Hepatocyte (in vitro differentiated cells): ENCODE results near the gene PRCD. TPM values are rescaled to one million over a fixed set of nuclear protein-coding genes. Genes with fewer than 3 reads are reported as not detected.
"Not testable (repeated sequence)": the region's sequence is repeated elsewhere in the genome, so short reads cannot be mapped to it uniquely, and the experiment has no call there.

Source experiments
- DNase-seq: peaks from one replicate; pipeline ENCODE4 v3.0.0-alpha.2; 2016; ENCODE audit warnings: low spot score
- H2AFZ ChIP-seq: fragments of 200-600 bp; sonication (generic); 2 replicates; pipeline ENCODE4 v1.6.0; 2016; ENCODE audit warnings: antibody characterized with exemption, mild to moderate bottlenecking
- H3K27ac ChIP-seq: fragments of 200-600 bp; sonication (generic); 2 replicates; pipeline ENCODE4 v1.5.1; 2016; ENCODE audit warnings: mild to moderate bottlenecking
- H3K27me3 ChIP-seq: fragments of 200-600 bp; sonication (generic); 2 replicates; pipeline ENCODE4 v1.6.1; 2016
- H3K36me3 ChIP-seq: fragments of 200-600 bp; sonication (generic); replicated peaks from 2 replicates; pipeline ENCODE4 v1.5.1; 2016; ENCODE audit warnings: low read depth; ENCODE audit not compliant: insufficient read depth
- H3K4me1 ChIP-seq: fragments of 200-600 bp; sonication (generic); 2 replicates; pipeline ENCODE4 v1.5.1; 2016; ENCODE audit warnings: mild to moderate bottlenecking, moderate library complexity; ENCODE audit not compliant: insufficient read depth
- H3K4me2 ChIP-seq: fragments of 200-600 bp; sonication (generic); 2 replicates; pipeline ENCODE4 v1.6.0; 2016
- H3K4me3 ChIP-seq: fragments of 200-600 bp; sonication (generic); 2 replicates; pipeline ENCODE4 v1.5.1; 2016; ENCODE audit warnings: mild to moderate bottlenecking
- H3K79me2 ChIP-seq: fragments of 200-600 bp; sonication (generic); 2 replicates; pipeline ENCODE4 v1.6.0; 2017; ENCODE audit warnings: mild to moderate bottlenecking
- H3K9me2 ChIP-seq: fragments of 200-600 bp; sonication (generic); replicated peaks from 2 replicates; pipeline ENCODE4 v1.6.0; 2017; ENCODE audit warnings: mild to moderate bottlenecking; ENCODE audit not compliant: insufficient read depth
- H3K9me3 ChIP-seq: fragments of 200-600 bp; sonication (generic); 2 replicates; pipeline ENCODE4 v1.5.1; 2016; ENCODE audit warnings: low read depth, mild to moderate bottlenecking
- H4K20me1 ChIP-seq: fragments of 200-600 bp; sonication (generic); 2 replicates; pipeline ENCODE4 v1.6.0; 2016; ENCODE audit warnings: mild to moderate bottlenecking; ENCODE audit not compliant: insufficient read depth, poor library complexity, severe bottlenecking
- EZH2 ChIP-seq: fragments of 200-600 bp; sonication (generic); IDR thresholded peaks from 2 replicates; pipeline ENCODE4 v1.6.1; 2016; ENCODE audit warnings: antibody characterized with exemption, mild to moderate bottlenecking, borderline replicate concordance
- EZH2phosphoT487 ChIP-seq: fragments of 200-600 bp; sonication (generic); IDR thresholded peaks from one replicate; pipeline ENCODE4 v1.6.1; 2018; ENCODE audit warnings: antibody characterized with exemption, mild to moderate bottlenecking, low read depth, moderate library complexity; ENCODE audit not compliant: unreplicated experiment, severe bottlenecking
- WGBS: methylation state at CpG from one replicate; pipeline ENCODE4 v1.1.6; 2016; ENCODE audit warnings: low lambda C conversion rate; ENCODE audit errors: missing lambda C conversion rate; 5-methylcytosine and 5-hydroxymethylcytosine counted together
- polyA plus RNA-seq: library from polyadenylated mRNA; unstranded; fragments of >200 nt; fragmentation: Nextera tagmentation; extraction: Ambion mirVana; gene quantifications from 2 replicates; pipeline ENCODE4 v1.2.1, GENCODE V29; 2016
- total RNA-seq: library from RNA; depleted of rRNA; stranded (reverse); fragments of >200 nt; gene quantifications from 2 replicates; pipeline ENCODE4 v1.2.3, GENCODE V29; 2014
- TF ChIP-seq, protein P1 (sequence below): fragments of 200-600 bp; sonication (generic); IDR thresholded peaks from 2 replicates; pipeline ENCODE4 v1.5.1; 2016; ENCODE audit warnings: antibody characterized with exemption, mild to moderate bottlenecking; ENCODE audit not compliant: poor library complexity

PRCD gene
- total and polyA plus RNA-seq, 2 experiments from 2014 or later = 2.0 to 10.2 TPM

DNA sequence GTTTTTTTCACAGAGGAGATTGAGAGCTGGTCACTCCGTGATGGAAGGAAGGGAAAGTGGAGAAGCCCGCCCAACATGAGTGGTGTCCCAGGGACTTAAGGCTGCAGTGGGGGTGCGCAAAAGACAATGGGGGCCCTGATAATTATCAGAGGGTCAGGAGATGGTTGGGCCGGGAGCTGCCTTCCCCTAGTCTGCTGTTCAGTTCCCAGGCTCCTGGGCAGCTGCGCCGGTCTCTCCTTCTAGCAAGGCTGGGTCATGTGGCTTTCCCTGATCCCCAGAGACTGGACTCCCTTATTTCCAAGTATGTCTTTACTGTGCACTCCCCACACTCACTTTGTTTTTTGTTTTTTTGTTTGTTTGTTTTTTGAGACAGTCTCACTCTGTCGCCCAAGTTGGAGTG, 18.6 kb upstream of the PRCD start:
- Histone ChIP-seq H3K4me3 (no peak overlapping the region), H3K27me3 (no peaks in the 10 kb centered on the region), H2AFZ (no peak overlapping the region), H3K4me2 (no peak overlapping the region), H3K4me1 (peaks cover 14% of the 10 kb centered on the region), H3K79me2 (no peaks in the 10 kb centered on the region), H3K36me3 (no peaks in the 10 kb centered on the region), H4K20me1 (no peaks in the 10 kb centered on the region), H3K9me3 (no peaks in the 10 kb centered on the region), H3K9me2 (no peaks in the 10 kb centered on the region), H3K27ac (no peak overlapping the region)
- 92% methylated on average over 7 of the region's 7 CpGs for WGBS
- TF ChIP-seq, protein P1, sequence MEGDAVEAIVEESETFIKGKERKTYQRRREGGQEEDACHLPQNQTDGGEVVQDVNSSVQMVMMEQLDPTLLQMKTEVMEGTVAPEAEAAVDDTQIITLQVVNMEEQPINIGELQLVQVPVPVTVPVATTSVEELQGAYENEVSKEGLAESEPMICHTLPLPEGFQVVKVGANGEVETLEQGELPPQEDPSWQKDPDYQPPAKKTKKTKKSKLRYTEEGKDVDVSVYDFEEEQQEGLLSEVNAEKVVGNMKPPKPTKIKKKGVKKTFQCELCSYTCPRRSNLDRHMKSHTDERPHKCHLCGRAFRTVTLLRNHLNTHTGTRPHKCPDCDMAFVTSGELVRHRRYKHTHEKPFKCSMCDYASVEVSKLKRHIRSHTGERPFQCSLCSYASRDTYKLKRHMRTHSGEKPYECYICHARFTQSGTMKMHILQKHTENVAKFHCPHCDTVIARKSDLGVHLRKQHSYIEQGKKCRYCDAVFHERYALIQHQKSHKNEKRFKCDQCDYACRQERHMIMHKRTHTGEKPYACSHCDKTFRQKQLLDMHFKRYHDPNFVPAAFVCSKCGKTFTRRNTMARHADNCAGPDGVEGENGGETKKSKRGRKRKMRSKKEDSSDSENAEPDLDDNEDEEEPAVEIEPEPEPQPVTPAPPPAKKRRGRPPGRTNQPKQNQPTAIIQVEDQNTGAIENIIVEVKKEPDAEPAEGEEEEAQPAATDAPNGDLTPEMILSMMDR = no peak
- TF ChIP-seq EZH2phosphoT487 (no peak), EZH2 (no peak)
- DNase-seq = no peak

DNA sequence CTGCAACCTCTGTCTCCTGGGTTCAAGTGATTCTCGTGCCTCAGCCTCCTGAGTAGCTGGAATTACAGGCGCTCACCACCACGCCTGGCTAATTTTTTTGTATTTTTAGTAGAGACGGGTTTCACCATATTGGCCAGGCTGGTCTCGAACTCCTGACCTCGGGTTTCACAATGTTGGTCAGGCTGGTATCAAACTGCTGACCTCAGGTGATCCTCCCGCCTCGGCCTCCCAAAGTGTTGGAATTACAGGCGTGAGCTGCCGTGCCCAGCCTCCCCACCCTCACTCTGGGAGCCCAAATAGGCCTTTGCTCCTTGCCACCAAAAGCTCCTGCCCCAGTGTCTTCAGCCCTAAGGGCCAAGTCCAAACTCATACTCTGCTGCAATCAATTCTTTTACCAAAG, 18.2 kb upstream of the PRCD start:
- H3K9me3 ChIP-seq, H4K20me1 ChIP-seq, H3K4me2 ChIP-seq, H2AFZ ChIP-seq, DNase-seq, H3K36me3 ChIP-seq, H3K79me2 ChIP-seq, H3K9me2 ChIP-seq, H3K27me3 ChIP-seq, H3K27ac ChIP-seq, H3K4me3 ChIP-seq: not testable (repeated sequence)
- 96% methylated on average over 10 of the region's 10 CpGs for WGBS
- peaks cover 14% of the 10 kb centered on the region for H3K4me1 ChIP-seq

DNA sequence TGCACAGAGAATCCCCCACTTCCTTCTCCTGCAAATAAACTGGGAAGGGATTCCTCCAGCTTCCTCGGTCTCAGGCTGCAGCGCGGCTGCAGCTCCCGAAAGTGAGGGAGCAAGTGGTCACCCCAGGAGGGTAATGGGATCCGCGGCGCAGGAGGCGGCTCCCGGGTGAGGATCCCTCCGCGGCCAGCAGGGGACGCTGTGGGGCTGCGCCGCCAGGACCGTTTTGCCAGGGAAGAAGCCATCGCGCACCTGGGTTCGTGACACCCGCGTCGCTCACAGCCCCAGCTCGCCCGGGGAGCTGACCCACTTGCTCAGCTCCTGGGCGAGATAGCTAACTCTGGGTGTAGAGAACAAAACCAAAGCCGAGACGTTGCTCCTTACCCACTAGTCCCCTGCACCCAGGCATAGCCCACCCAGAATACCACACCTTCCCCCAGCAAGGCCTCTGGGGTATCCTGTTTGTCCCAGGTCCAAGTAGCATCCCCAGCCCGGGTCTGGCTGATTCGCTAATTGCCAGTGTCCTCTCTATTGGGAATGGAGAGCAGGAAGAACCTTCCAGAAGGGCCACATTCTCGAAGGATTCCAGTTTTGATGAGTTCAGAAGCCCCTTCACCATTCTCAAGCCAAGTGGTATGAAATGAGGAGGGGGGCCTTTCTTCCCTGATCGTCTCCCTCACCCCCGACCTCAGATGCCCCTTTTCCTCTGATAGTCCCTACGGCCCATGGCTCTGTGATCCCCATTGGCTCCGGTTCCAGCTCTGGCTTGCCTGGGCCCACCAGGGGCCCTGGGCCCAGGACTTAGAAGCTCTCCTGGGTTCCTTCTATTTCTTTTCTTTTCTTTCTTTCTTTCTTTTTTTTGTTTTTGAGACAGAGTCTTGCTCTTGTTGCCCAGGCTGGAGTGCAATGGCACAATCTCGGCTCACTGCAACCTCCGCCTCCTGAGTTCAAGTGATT, 16.5 kb upstream of the PRCD start:
- H3K4me3 ChIP-seq = no peak overlapping the region
- no peak overlapping the region for H2AFZ ChIP-seq
- no peaks in the 10 kb centered on the region for H3K36me3 ChIP-seq
- H3K4me1 ChIP-seq = peaks cover 27% of the 10 kb centered on the region
- H3K9me3 ChIP-seq = no peaks in the 10 kb centered on the region
- H3K9me2 ChIP-seq = no peaks in the 10 kb centered on the region
- peak; percentile 82 for DNase-seq
- no peaks in the 10 kb centered on the region for H3K79me2 ChIP-seq
- WGBS = 24% methylated on average over 35 of the region's 35 CpGs
- no peak overlapping the region for H3K27ac ChIP-seq
- TF ChIP-seq, protein P1 = peak; percentile 97
- no peak for TF ChIP-seq EZH2
- no peak for TF ChIP-seq EZH2phosphoT487
- no peaks in the 10 kb centered on the region for H4K20me1 ChIP-seq
- H3K4me2 ChIP-seq = peak overlapping the region; percentile 57
- H3K27me3 ChIP-seq = no peaks in the 10 kb centered on the region

DNA sequence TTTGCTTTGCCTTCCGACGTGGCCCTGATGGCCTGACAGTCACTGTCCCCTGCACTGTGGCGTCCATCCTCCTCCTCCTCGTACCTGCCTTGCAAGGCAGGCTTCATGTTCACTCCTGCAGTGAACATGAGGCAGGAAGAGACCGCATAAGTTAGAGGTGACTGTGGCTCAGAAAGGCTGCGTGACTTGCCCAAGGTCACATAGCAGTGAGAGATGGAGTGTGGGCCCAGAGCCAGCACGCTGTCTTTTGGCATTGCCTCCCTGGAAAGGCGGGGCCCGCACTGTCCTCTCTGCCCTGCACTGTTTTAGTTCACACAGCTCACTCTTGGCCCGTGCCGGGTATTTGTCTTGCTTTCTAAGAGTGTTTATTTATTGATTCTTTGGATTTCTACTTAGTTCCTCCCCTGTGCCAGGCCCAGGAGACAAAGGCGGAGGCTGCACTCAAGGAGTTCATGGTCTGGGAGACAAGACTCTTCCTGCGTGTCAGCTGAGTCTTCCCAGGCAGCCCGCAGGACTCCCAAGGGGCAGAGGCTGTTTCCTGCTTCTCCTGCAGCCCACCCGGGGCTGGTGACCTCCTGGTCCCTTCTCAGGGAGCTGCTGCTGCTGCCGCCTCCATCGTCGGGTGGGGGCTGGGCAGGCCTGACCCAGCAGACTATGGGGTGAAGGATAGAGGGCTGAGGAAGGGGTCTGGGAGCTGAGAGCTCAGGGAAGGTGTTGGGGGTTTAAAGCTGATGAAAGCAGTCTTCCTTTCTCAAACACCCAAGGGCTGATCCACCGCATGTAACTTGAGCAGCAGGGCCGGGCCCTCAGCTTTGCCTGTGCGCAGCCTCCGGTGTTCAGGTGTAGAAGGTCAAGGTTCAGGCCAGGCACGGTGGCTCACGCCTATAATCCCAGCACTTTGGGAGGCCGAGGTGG, 15.0 kb upstream of the PRCD start:
- Histone ChIP-seq H3K79me2 (no peaks in the 10 kb centered on the region), H3K9me2 (no peaks in the 10 kb centered on the region), H4K20me1 (no peaks in the 10 kb centered on the region), H3K4me3 (no peak overlapping the region), H3K27me3 (no peaks in the 10 kb centered on the region), H2AFZ (peak overlapping the region; percentile 26), H3K36me3 (no peaks in the 10 kb centered on the region), H3K4me1 (peaks cover 42% of the 10 kb centered on the region), H3K9me3 (no peaks in the 10 kb centered on the region), H3K4me2 (peak overlapping the region; percentile 60), H3K27ac (peak overlapping the region; percentile 73)
- TF ChIP-seq EZH2 (no peak), EZH2phosphoT487 (no peak)
- TF ChIP-seq, protein P1 = no peak
- no peak for DNase-seq
- 55% methylated on average over 25 of the region's 25 CpGs for WGBS

DNA sequence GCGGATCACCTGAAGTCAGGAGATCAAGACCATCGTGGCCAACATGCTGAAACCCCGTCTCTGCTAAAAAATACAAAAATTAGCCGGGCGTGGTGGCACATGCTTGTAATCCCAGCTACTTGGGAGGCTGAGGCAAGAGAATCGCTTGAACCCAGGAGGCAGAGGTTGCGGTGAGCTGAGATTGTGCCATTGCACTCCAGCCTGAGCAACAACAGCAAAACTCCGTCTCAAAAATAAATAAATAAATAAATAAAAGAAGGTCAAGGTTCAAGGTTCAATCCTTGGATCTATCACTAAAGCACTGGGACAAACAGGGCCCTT, 14.4 kb upstream of the PRCD start:
- not testable (repeated sequence) for H3K36me3 ChIP-seq, H4K20me1 ChIP-seq, H3K9me2 ChIP-seq, H3K4me3 ChIP-seq, H3K9me3 ChIP-seq, H2AFZ ChIP-seq, H3K79me2 ChIP-seq, DNase-seq, H3K27me3 ChIP-seq
- peaks cover 48% of the 10 kb centered on the region for H3K4me1 ChIP-seq
- peak overlapping the region; percentile 60 for H3K4me2 ChIP-seq
- 83% methylated on average over 8 of the region's 8 CpGs for WGBS
- H3K27ac ChIP-seq = peak overlapping the region; percentile 73
